HFFc6 (cell line): ENCODE data around the gene NTSR1. TPM values are rescaled to one million over a fixed set of nuclear protein-coding genes. Genes with fewer than 3 reads are reported as not detected.

Source experiments
- DNase-seq: peaks from one replicate; pipeline ENCODE4 v3.0.0-alpha.2; 2018
- H3K27ac Mint-ChIP-seq: 2 replicates; pipeline ENCODE4 v1.8.0; 2020; ENCODE audit warnings: mild to moderate bottlenecking, mixed read lengths
- H3K27me3 Mint-ChIP-seq: 2 replicates; pipeline ENCODE4 v1.8.0; 2021; ENCODE audit warnings: mild to moderate bottlenecking, moderate library complexity, mixed read lengths; ENCODE audit not compliant: insufficient read depth
- H3K36me3 Mint-ChIP-seq: 2 replicates; pipeline ENCODE4 v1.8.0; 2021; ENCODE audit warnings: low read depth, mixed read lengths
- H3K4me1 Mint-ChIP-seq: 2 replicates; pipeline ENCODE4 v1.8.0; 2020; ENCODE audit warnings: low read depth, mixed read lengths
- H3K4me3 Mint-ChIP-seq: 2 replicates; pipeline ENCODE4 v1.8.0; 2020; ENCODE audit warnings: mild to moderate bottlenecking, moderate library complexity, mixed read lengths
- H3K9me3 Mint-ChIP-seq: 2 replicates; pipeline ENCODE4 v1.8.0; 2020; ENCODE audit warnings: mild to moderate bottlenecking, mixed read lengths
- total RNA-seq, 6 experiments: library from RNA; stranded (reverse); fragmentation: NEBNext Ultra II Directional; extraction: Animal tissue kit (Norgen Biotek cat#: 25700); gene quantifications; 2 replicates in 1 of 6; 3 replicates in 5 of 6; pipeline ENCODE4 v1.2.3, GENCODE V29; 2021
- TF ChIP-seq, protein P1 (sequence below): fragments of 200-600 bp; sonication (generic); IDR thresholded peaks from 2 replicates; pipeline ENCODE4 v1.5.0; 2021; ENCODE audit warnings: antibody characterized with exemption, mild to moderate bottlenecking

Gene NTSR1
- total RNA-seq, 6 experiments from 2014 or later = 3.1 to 6.5 (median 5.6) TPM

DNA sequence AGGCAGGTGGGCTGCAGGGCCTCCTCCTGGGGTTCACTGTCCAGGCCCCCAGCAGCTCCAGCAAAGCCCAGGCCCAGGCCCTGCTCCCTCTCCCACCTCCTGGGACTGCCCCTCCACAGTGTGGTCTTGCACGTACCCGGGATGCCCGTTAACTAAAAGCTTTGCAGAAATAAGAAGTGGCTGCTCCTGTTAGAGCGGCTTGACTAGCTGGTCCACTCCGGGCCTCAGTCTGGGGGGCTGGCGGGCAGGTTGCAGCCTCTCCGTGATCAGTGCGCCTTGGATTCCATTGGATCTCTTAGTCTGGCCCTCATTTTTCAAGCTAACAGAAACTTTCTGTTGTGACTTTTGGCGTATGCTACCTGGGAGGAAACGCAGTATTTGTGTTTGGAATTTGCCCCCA lies 39.4 kb upstream of the NTSR1 start:
- no peak for DNase-seq
- no peaks in the 10 kb centered on the region; the same call in none of the 2 replicates for H3K27me3 Mint-ChIP-seq
- TF ChIP-seq, protein P1, sequence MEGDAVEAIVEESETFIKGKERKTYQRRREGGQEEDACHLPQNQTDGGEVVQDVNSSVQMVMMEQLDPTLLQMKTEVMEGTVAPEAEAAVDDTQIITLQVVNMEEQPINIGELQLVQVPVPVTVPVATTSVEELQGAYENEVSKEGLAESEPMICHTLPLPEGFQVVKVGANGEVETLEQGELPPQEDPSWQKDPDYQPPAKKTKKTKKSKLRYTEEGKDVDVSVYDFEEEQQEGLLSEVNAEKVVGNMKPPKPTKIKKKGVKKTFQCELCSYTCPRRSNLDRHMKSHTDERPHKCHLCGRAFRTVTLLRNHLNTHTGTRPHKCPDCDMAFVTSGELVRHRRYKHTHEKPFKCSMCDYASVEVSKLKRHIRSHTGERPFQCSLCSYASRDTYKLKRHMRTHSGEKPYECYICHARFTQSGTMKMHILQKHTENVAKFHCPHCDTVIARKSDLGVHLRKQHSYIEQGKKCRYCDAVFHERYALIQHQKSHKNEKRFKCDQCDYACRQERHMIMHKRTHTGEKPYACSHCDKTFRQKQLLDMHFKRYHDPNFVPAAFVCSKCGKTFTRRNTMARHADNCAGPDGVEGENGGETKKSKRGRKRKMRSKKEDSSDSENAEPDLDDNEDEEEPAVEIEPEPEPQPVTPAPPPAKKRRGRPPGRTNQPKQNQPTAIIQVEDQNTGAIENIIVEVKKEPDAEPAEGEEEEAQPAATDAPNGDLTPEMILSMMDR = no peak
- H3K36me3 Mint-ChIP-seq = no peaks in the 10 kb centered on the region
- H3K4me3 Mint-ChIP-seq = no peak overlapping the region
- H3K9me3 Mint-ChIP-seq = no peaks in the 10 kb centered on the region
- no peaks in the 10 kb centered on the region for H3K4me1 Mint-ChIP-seq
- no peak overlapping the region for H3K27ac Mint-ChIP-seq

DNA sequence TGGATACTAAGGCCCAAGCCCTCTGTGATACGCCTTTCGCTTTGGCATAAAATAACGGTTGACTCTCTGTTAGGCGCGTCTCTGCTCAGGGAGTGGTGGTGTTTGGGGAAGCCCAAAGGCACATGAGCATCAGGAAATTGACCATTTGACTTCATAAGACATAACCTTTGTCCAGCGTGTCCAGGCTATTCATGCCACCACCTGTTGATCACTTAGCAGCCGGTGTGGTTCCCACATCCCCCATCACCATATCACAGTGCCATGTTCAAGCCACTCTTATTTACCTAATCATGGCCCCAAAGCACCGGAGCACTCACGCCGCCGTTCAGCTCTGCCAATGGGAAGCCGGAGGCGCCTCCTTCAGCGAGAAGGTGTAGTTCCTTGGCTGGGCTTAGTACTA lies 38.5 kb upstream of the NTSR1 start:
- H3K27me3 Mint-ChIP-seq = no peaks in the 10 kb centered on the region; the same call in none of the 2 replicates
- TF ChIP-seq, protein P1 = no peak
- DNase-seq = no peak
- H3K9me3 Mint-ChIP-seq = no peaks in the 10 kb centered on the region
- H3K4me3 Mint-ChIP-seq = no peak overlapping the region
- H3K4me1 Mint-ChIP-seq = peaks cover 6% of the 10 kb centered on the region; the same call in 1 of the 2 replicates
- no peak overlapping the region for H3K27ac Mint-ChIP-seq
- H3K36me3 Mint-ChIP-seq = no peaks in the 10 kb centered on the region

DNA sequence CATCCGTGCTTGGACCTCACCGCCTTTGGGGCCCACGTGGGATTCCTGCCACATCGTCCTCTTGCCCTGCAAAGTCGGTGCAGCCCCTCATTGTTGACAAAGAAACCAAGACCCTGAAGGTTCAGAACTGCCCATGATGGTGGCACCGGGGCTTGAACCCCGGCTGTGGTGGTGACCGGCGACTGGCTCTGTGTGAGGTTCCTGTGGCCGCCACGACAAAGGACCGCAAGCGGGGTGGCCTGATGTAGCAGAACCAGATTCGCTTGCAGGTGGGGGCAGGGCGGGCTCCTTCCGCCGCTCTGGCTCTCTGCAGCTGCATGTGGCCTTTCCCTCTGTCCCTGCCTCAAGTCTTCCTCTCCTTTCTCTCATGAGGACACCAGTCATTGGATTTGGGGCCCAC lies 37.6 kb upstream of the NTSR1 start:
- no peak overlapping the region for H3K27ac Mint-ChIP-seq
- no peak overlapping the region for H3K4me3 Mint-ChIP-seq
- H3K4me1 Mint-ChIP-seq = peaks cover 14% of the 10 kb centered on the region
- H3K36me3 Mint-ChIP-seq = no peaks in the 10 kb centered on the region
- no peaks in the 10 kb centered on the region; the same call in none of the 2 replicates for H3K27me3 Mint-ChIP-seq
- TF ChIP-seq, protein P1 = no peak
- no peak for DNase-seq
- no peaks in the 10 kb centered on the region for H3K9me3 Mint-ChIP-seq

DNA sequence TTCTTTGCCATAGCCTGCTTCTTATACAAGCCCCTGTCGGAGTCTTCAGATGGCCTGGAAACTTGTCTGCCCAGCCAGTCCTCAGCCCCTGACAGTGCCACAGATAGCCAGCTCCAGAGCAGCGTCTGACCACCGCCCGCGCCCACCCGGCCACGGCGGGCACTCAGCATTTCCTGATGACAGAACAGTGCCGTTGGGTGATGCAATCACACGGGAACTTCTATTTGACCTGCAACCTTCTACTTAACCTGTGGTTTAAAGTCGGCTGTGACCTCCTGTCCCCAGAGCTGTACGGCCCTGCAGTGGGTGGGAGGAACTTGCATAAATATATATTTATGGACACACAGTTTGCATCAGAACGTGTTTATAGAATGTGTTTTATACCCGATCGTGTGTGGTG lies 36.9 kb upstream of the NTSR1 start:
- H3K27ac Mint-ChIP-seq = no peak overlapping the region
- H3K9me3 Mint-ChIP-seq = no peaks in the 10 kb centered on the region
- TF ChIP-seq, protein P1 = no peak

DNA sequence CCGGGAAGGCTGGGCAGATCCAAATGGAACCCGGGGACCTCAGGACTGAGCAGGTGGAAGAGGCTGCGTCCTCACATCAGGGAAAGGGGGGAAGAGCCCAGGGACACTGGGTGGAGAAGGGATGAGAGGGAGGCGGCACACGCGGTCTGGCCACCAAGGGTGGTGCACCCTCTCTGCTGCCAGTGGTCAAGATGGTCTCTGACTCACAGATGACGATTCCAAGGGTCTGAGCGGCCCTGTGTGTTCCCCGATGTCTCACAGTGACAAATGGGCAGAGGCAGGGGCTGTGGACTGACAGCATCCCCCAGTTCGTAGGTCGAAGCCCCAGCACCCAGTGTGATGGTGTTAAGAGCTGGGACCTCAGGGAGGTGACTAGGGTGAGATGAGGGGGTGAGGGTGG lies 34.3 kb upstream of the NTSR1 start:
- Mint-ChIP-seq H3K36me3 (no peaks in the 10 kb centered on the region; the same call in 1 of the 2 replicates), H3K4me3 (no peak overlapping the region), H3K27ac (no peak overlapping the region), H3K27me3 (peaks cover 3% of the 10 kb centered on the region), H3K9me3 (no peaks in the 10 kb centered on the region), H3K4me1 (peaks cover 20% of the 10 kb centered on the region)
- DNase-seq = no peak
- TF ChIP-seq, protein P1 = no peak

More for the DNA sequence above, 36.9 kb upstream of the NTSR1 start:
- DNase-seq = no peak
- Mint-ChIP-seq H3K4me1 (peaks cover 15% of the 10 kb centered on the region), H3K36me3 (no peaks in the 10 kb centered on the region), H3K27me3 (no peaks in the 10 kb centered on the region; the same call in none of the 2 replicates), H3K4me3 (no peak overlapping the region)
